DMS 273 treated with DMSO at 0.1 percent for 48 hours (cell line): ENCODE measurements around the gene GJD2.
A peak's percentile ranks its signal among the peaks of the same experiment; 100 is the strongest.

Experiments
- DNase-seq: peaks from one replicate; lab custom pipeline; 2025; lab: John Stamatoyannopoulos, UW

GJD2 gene

DNA sequence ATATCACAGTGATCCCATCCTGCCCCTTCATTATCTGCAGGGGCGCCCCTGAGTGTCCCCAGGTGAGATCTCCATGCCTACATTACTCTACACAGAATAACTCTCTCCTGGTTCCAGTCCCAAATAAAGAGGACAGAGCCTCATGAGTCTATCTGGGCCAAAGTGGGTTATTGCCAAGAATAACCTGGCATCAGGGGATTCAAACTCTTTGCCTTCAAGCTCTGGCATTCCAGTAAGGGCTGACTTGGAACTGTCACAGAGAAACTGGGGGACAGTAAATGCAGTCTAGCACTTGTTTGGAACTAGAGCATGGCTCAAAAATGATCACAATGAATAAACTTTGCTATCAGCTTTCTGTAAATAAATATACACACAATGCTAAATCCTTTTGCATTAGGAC lies 30.3 kb downstream of the GJD2 start:
- no peak for DNase-seq

- DNase-seq, result no peak
These were observed 32.4 kb downstream of the GJD2 start for GRCh38 chr15:34722439-34722836.

- peak; percentile 49 for DNase-seq
These were observed 32.9 kb downstream of the GJD2 start for GRCh38 chr15:34721802-34722438.

DNA sequence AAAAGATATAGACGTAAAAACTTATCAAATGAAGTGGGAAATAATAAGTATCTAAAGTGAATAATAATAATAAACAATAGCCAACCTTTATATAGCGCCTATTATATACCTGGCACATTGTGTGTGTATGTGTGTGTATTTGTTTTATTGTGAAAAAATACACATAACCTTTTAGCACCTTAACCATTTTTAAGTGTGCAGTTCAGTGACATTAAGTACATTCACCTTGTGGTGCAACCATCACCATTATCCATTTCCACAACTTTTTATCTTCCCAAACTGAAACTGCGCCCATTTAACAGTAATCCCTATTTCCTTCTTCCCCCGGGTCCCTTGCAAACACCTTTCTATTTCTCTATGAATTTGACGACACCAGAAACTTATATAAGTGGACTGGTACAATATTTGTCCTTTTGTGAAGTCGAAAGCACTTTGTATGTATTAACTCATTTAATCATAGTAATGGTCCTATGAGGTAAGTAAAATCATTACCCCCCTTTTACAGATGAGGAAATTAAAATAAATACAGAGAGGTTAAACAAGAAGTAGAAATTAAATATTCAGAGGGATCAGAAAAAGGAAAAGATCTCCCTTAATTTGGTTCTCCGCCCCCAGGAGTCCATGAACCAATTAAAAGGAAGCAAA lies 33.5 kb downstream of the GJD2 start:
- no peak for DNase-seq

DNA sequence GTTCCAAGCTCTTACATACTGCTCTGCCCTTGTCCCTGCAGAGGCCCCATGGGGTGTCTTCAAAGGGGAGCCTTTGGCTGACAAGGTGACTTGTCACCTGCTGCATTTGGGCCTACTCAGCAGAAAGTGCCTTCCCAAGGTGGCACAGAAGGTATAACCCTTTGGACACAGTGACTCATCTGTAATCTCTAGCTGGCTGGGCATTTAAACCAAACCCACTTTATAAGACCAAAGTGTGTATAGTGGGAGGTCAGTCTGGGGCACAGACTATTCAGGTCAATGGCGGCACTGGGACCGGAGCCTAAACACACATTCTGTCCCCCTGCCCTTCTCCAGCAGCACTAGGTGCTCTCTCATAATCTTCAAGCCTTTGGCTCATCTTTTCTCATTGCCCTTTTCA lies 35.1 kb downstream of the GJD2 start:
- DNase-seq, result no peak

DNA sequence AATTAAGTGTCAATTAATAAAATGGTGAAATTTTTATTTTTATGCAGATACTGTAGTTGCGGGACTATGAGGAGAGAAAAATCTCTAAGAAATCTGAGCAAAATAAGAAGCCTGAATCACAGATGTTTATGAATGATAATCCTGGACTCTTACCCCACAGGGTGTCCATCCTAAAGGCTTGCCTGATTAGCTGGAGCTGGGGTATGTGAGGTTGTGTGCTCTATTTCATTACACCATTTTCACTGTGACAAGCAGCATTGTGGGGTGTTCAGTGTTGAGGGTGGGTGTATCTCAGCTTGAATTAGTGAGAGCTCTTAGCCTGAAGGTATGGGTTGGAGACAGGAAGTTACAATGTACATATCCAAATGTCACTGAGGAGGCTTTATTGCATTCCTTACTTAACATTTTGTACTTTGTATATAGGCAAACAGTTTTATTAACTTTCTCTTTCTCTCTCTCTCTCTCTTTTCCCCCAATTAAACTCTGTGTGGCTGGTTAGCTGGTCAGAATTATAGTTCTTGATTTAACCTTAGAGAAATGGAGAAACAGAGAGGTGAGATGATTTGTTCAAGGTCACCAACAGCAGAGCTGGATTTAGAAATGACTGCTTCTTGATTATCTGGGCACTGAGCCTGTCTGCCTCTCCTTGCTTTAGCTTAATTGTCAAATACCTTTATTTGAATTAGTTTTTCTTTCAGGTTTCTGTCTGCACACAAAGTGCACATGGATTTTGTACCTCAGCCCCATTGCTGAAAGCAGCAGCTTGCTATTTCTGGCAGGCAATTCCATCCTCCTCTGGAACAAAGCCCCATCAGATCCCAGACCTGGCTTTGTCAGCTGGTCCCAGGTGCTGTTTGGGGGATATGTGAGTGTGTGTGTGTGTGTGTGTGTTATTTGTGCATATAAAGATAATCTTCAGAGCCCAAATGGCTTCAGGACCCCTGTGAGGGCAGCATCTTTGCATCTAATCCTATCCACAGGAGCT lies 35.8 kb downstream of the GJD2 start:
- DNase-seq, result no peak

GRCh38 chr15:34717729-34718128 lies 37.1 kb downstream of the GJD2 start:
- DNase-seq, result no peak

- DNase-seq, result no peak
These were observed 38.7 kb downstream of the GJD2 start for GRCh38 chr15:34716111-34716510.

- no peak for DNase-seq
These were observed 40.2 kb downstream of the GJD2 start for GRCh38 chr15:34714476-34715121.

DNA sequence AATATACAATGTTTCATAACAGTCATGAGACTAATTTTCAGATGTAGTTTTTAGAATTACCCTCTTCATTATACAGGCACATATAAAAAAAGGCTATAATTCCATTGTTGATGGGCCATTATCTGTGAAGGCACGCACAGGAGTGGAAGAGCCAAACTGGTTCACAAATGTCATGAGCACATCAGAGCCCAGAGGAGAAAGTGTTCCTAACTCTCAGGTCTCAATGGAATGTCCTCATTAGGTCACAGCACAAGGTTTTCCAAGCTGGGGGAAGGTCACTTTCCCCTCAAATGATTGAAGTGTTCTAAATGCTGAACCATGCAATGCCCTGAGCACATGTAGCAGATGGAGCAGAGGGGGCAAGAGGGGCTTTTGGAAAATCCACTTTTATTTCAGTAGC lies 41.2 kb downstream of the GJD2 start:
- no peak for DNase-seq

- no peak for DNase-seq
These were observed 44.9 kb downstream of the GJD2 start for GRCh38 chr15:34709866-34710265.

GRCh38 chr15:34708422-34708821 lies 46.4 kb downstream of the GJD2 start:
- no peak for DNase-seq

GRCh38 chr15:34701536-34701935 lies 53.3 kb downstream of the GJD2 start:
- no peak for DNase-seq
